Esophagus (tissue), 2 donors: ENCODE data around the gene EMX2. TPM values are rescaled to one million over a fixed set of nuclear protein-coding genes. Genes with fewer than 3 reads are reported as not detected.

Experiments
- H3K27ac ChIP-seq, 2 donors: one replicate each; pipeline ENCODE4 v1.5.1; 2013; ENCODE audit warnings: low read depth in 2 of 2, mild to moderate bottlenecking in 2 of 2, inconsistent platforms in 1 of 2, low read length in 1 of 2, moderate library complexity in 1 of 2
- H3K27me3 ChIP-seq, 2 donors: one replicate each; pipeline ENCODE4 v1.6.1; 2013; ENCODE audit warnings: low read length in 2 of 2, control low read depth in 1 of 2, mild to moderate bottlenecking in 1 of 2; ENCODE audit not compliant: insufficient read depth in 2 of 2, control insufficient read depth in 1 of 2
- H3K36me3 ChIP-seq, 2 donors: one replicate each; pipeline ENCODE4 v1.6.1; 2013; ENCODE audit warnings: low read length in 1 of 2; ENCODE audit not compliant: control insufficient read depth in 2 of 2, insufficient read depth in 2 of 2
- H3K4me1 ChIP-seq, 2 donors: one replicate each; pipeline ENCODE4 v1.6.1; 2013; ENCODE audit warnings: low read length in 1 of 2; ENCODE audit not compliant: control insufficient read depth in 2 of 2, insufficient read depth in 2 of 2
- H3K4me3 ChIP-seq, 2 donors: one replicate each; pipeline ENCODE4 v1.5.1; 2013; ENCODE audit warnings: low read length in 2 of 2, mild to moderate bottlenecking in 2 of 2, low read depth in 1 of 2, moderate library complexity in 1 of 2
- H3K9me3 ChIP-seq, 2 donors: one replicate each; pipeline ENCODE4 v1.6.1; 2013; ENCODE audit warnings: mild to moderate bottlenecking in 2 of 2, low read depth in 1 of 2, low read length in 1 of 2, moderate library complexity in 1 of 2; ENCODE audit not compliant: control insufficient read depth in 2 of 2, insufficient read depth in 1 of 2
- WGBS, 2 donors: extraction: QIAGEN DNeasy Blood & Tissue Kit; methylation state at CpG; one replicate each; pipeline ENCODE4 v1.1.7; 2013; 5-methylcytosine and 5-hydroxymethylcytosine counted together
- polyA plus RNA-seq, 2 donors: library from polyadenylated mRNA; stranded (reverse); fragments of 200-250 nt; gene quantifications; one replicate each; pipeline ENCODE4 v1.2.3, GENCODE V29; 2013
- donor health status: healthy with polysubstance abuse.
- donor health status: Bipolar disorder and iron deficiency.

The EMX2 gene
- polyA plus RNA-seq, 2 donors: 0.10 to 0.15 TPM

- Histone ChIP-seq H3K4me1 (no peaks in the 10 kb centered on the region), H3K27ac (no peak overlapping the region), H3K9me3 (peaks cover 0 to 2% of the 10 kb centered on the region in 2 donors), H3K27me3 (no peaks in the 10 kb centered on the region), H3K4me3 (no peak overlapping the region), H3K36me3 (no peaks in the 10 kb centered on the region)
- WGBS, 2 donors: 76 to 81% methylated on average over 10 of the region's 10 CpGs
Observed at GRCh38 chr10:117563780-117564179, 21.2 kb downstream of the EMX2 start.

- Histone ChIP-seq H3K36me3 (no peaks in the 10 kb centered on the region), H3K4me3 (no peak overlapping the region), H3K4me1 (no peaks in the 10 kb centered on the region), H3K27me3 (peaks cover 0 to 3% of the 10 kb centered on the region in 2 donors), H3K27ac (no peak overlapping the region), H3K9me3 (peaks cover 0 to 2% of the 10 kb centered on the region in 2 donors)
- 40 to 52% methylated on average over 3 of the region's 3 CpGs for WGBS, 2 donors
Observed at GRCh38 chr10:117565068-117565467, 22.5 kb downstream of the EMX2 start.

- H3K27me3 ChIP-seq: peaks cover 0 to 3% of the 10 kb centered on the region in 2 donors
- no peaks in the 10 kb centered on the region for H3K4me1 ChIP-seq
- peaks cover 0 to 2% of the 10 kb centered on the region in 2 donors for H3K9me3 ChIP-seq
- H3K36me3 ChIP-seq: no peaks in the 10 kb centered on the region
- H3K27ac ChIP-seq: no peak overlapping the region
- H3K4me3 ChIP-seq: no peak overlapping the region
- WGBS, 2 donors: 56 to 67% methylated on average over 7 of the region's 7 CpGs
Observed at GRCh38 chr10:117568334-117568733, 25.8 kb downstream of the EMX2 start.

- H3K4me1 ChIP-seq: no peaks in the 10 kb centered on the region
- H3K27me3 ChIP-seq: peaks cover 0 to 3% of the 10 kb centered on the region in 2 donors
- H3K27ac ChIP-seq: no peak overlapping the region
- WGBS, 2 donors: 56 to 59% methylated on average over 9 of the region's 9 CpGs
- H3K4me3 ChIP-seq: no peak overlapping the region
- no peaks in the 10 kb centered on the region for H3K36me3 ChIP-seq
- H3K9me3 ChIP-seq: peaks cover 0 to 2% of the 10 kb centered on the region in 2 donors
Observed at GRCh38 chr10:117569610-117570390, 27.3 kb downstream of the EMX2 start.

GRCh38 chr10:117570880-117571279 lies 28.3 kb downstream of the EMX2 start:
- WGBS, 2 donors: 51 to 53% methylated on average over 4 of the region's 5 CpGs
- Histone ChIP-seq H3K27me3 (peaks cover 0 to 3% of the 10 kb centered on the region in 2 donors), H3K27ac (no peak overlapping the region), H3K36me3 (no peaks in the 10 kb centered on the region), H3K4me3 (no peak overlapping the region), H3K9me3 (peaks cover 0 to 2% of the 10 kb centered on the region in 2 donors), H3K4me1 (no peaks in the 10 kb centered on the region)

- Histone ChIP-seq H3K4me1 (no peaks in the 10 kb centered on the region), H3K9me3 (peaks cover 0 to 2% of the 10 kb centered on the region in 2 donors), H3K27me3 (peaks cover 0 to 2% of the 10 kb centered on the region in 2 donors), H3K4me3 (no peak overlapping the region), H3K27ac (no peak overlapping the region), H3K36me3 (no peaks in the 10 kb centered on the region)
- WGBS, 2 donors: 33 to 38% methylated on average over 11 of the region's 11 CpGs
Observed at GRCh38 chr10:117574498-117575146, 32.1 kb downstream of the EMX2 start.

GRCh38 chr10:117578490-117578889 lies 35.9 kb downstream of the EMX2 start:
- no peak overlapping the region for H3K27ac ChIP-seq
- H3K27me3 ChIP-seq: no peaks in the 10 kb centered on the region
- H3K4me3 ChIP-seq: no peak overlapping the region

GRCh38 chr10:117578999-117579590 lies 36.5 kb downstream of the EMX2 start:
- no peak overlapping the region for H3K27ac ChIP-seq
- no peak overlapping the region for H3K4me3 ChIP-seq
- 79 to 80% methylated on average over 5 of the region's 5 CpGs for WGBS, 2 donors
- no peaks in the 10 kb centered on the region for H3K27me3 ChIP-seq
- H3K9me3 ChIP-seq: peaks cover 0 to 2% of the 10 kb centered on the region in 2 donors
- no peaks in the 10 kb centered on the region for H3K36me3 ChIP-seq
- H3K4me1 ChIP-seq: no peaks in the 10 kb centered on the region

More at GRCh38 chr10:117578490-117578889, 35.9 kb downstream of the EMX2 start:
- H3K36me3 ChIP-seq: no peaks in the 10 kb centered on the region
- peaks cover 0 to 2% of the 10 kb centered on the region in 2 donors for H3K9me3 ChIP-seq
- 64 to 71% methylated on average over 3 of the region's 3 CpGs for WGBS, 2 donors
- H3K4me1 ChIP-seq: no peaks in the 10 kb centered on the region

GRCh38 chr10:117581961-117582360 lies 39.4 kb downstream of the EMX2 start:
- H3K27me3 ChIP-seq: no peaks in the 10 kb centered on the region
- no peaks in the 10 kb centered on the region for H3K36me3 ChIP-seq
- H3K27ac ChIP-seq: no peak overlapping the region
- no peaks in the 10 kb centered on the region for H3K4me1 ChIP-seq
- WGBS, 2 donors: 72 to 73% methylated on average over 2 of the region's 2 CpGs
- H3K4me3 ChIP-seq: no peak overlapping the region
- peaks cover 0 to 2% of the 10 kb centered on the region in 2 donors for H3K9me3 ChIP-seq
